IMR-90 (cell line): ENCODE measurements around the gene ABHD6. TPM values are rescaled to one million over a fixed set of nuclear protein-coding genes. Genes with fewer than 3 reads are reported as not detected.

Source experiments
- ATAC-seq: fragments of 200-7000 bp; cut with Tn5 transposase; 2 replicates; pipeline ENCODE4 v1.9.1; 2020; ENCODE audit warnings: low read depth, mild to moderate bottlenecking, moderate library complexity
- BruUV-seq: library from RNA; stranded (reverse); fragments of 400-500 nt; replicated peaks from 2 replicates; lab custom pipeline; 2021; lab: Mats Ljungman, UMichigan
- CTCF ChIA-PET: fragments of 300-600 bp; formaldehyde crosslinking; extraction: SDS; loops from one replicate; lab custom pipeline; 2021; ENCODE audit warnings: antibody characterized with exemption; lab: Yijun Ruan, JAX
- POLR2A ChIA-PET: fragments of 300-600 bp; sonication (Branson Sonifier 250); formaldehyde crosslinking; loops from one replicate; lab custom pipeline; 2022; ENCODE audit warnings: antibody characterized with exemption; ENCODE audit not compliant: unreplicated experiment; lab: Charles Lee
- DNase-seq: peaks from one replicate; pipeline ENCODE4 v3.0.0; 2013
- H2AFZ ChIP-seq: replicated peaks from 2 replicates; pipeline ENCODE3; 2013; ENCODE audit warnings: low read length, mild to moderate bottlenecking; ENCODE audit not compliant: poor library complexity
- H2AK5ac ChIP-seq: 2 replicates; pipeline ENCODE4 v1.6.1; 2013; ENCODE audit warnings: low read depth, low read length, inconsistent platforms
- H2AK9ac ChIP-seq: replicated peaks from 2 replicates; pipeline ENCODE3; 2013; ENCODE audit warnings: mild to moderate bottlenecking, low read depth, low read length, moderate library complexity; ENCODE audit not compliant: poor library complexity
- H2BK120ac ChIP-seq: 2 replicates; pipeline ENCODE4 v1.6.1; 2013; ENCODE audit warnings: low read depth, low read length, inconsistent platforms
- H2BK15ac ChIP-seq: 3 replicates; pipeline ENCODE4 v1.6.1; 2013; ENCODE audit warnings: low read depth, low read length, inconsistent platforms
- H2BK20ac ChIP-seq: 2 replicates; pipeline ENCODE4 v1.6.1; 2013; ENCODE audit warnings: low read depth, mild to moderate bottlenecking, inconsistent platforms, low read length, moderate library complexity
- H2BK5ac ChIP-seq: 2 replicates; pipeline ENCODE4 v1.6.1; 2013; ENCODE audit warnings: mild to moderate bottlenecking, low read depth, low read length, inconsistent platforms; ENCODE audit not compliant: poor library complexity, severe bottlenecking
- H3K14ac ChIP-seq: replicated peaks from 2 replicates; pipeline ENCODE4 v1.6.1; 2013; ENCODE audit warnings: low read depth, low read length, inconsistent platforms
- H3K18ac ChIP-seq: 2 replicates; pipeline ENCODE4 v1.6.1; 2013; ENCODE audit warnings: low read depth, low read length, control low read depth
- H3K23ac ChIP-seq: 2 replicates; pipeline ENCODE4 v1.6.1; 2013; ENCODE audit warnings: low read depth, low read length, inconsistent platforms
- H3K27ac ChIP-seq: 2 replicates; pipeline ENCODE4 v1.5.1; 2013; ENCODE audit warnings: mild to moderate bottlenecking, control low read depth, low read length; ENCODE audit not compliant: insufficient read depth
- H3K27me3 ChIP-seq: 2 replicates; pipeline ENCODE4 v1.6.1; 2013; ENCODE audit warnings: low read length; ENCODE audit not compliant: control insufficient read depth, insufficient read depth
- H3K36me3 ChIP-seq: 2 replicates; pipeline ENCODE4 v1.6.1; 2013; ENCODE audit warnings: low read length, mixed read lengths; ENCODE audit not compliant: control insufficient read depth, insufficient read depth
- H3K4ac ChIP-seq: 2 replicates; pipeline ENCODE4 v1.6.1; 2013; ENCODE audit warnings: low read depth, low read length, inconsistent platforms
- H3K4me1 ChIP-seq: 2 replicates; pipeline ENCODE4 v1.6.1; 2013; ENCODE audit warnings: low read length, mixed read lengths; ENCODE audit not compliant: control insufficient read depth, insufficient read depth
- H3K4me2 ChIP-seq: 2 replicates; pipeline ENCODE4 v1.6.1; 2013; ENCODE audit warnings: low read depth, mild to moderate bottlenecking, control low read depth, low read length, moderate library complexity
- H3K4me3 ChIP-seq: 2 replicates; pipeline ENCODE4 v1.5.1; 2013; ENCODE audit warnings: low read depth, mild to moderate bottlenecking, control low read depth, low read length, moderate library complexity; ENCODE audit not compliant: insufficient read depth
- H3K56ac ChIP-seq: 2 replicates; pipeline ENCODE4 v1.6.1; 2013; ENCODE audit warnings: low read length, inconsistent platforms; ENCODE audit not compliant: insufficient read depth; ENCODE audit errors: extremely low read depth
- H3K79me1 ChIP-seq, 2 experiments: 2 replicates each; pipeline ENCODE4 v1.6.1; 2013; ENCODE audit warnings: low read length in 2 of 2, inconsistent platforms in 1 of 2, low read depth in 1 of 2
- H3K9ac ChIP-seq: 2 replicates; pipeline ENCODE4 v1.6.1; 2013; ENCODE audit warnings: low read depth, low read length, control low read depth
- H3K9me1 ChIP-seq: 2 replicates; pipeline ENCODE4 v1.6.1; 2013; ENCODE audit warnings: low read length, inconsistent platforms; ENCODE audit not compliant: insufficient read depth
- H3K9me3 ChIP-seq: 2 replicates; pipeline ENCODE4 v1.6.1; 2013; ENCODE audit warnings: low read length; ENCODE audit not compliant: control insufficient read depth, insufficient read depth
- H4K20me1 ChIP-seq: 2 replicates; pipeline ENCODE4 v1.6.1; 2013; ENCODE audit warnings: low read length, inconsistent platforms; ENCODE audit not compliant: insufficient read depth
- H4K5ac ChIP-seq: 2 replicates; pipeline ENCODE4 v1.6.1; 2013; ENCODE audit warnings: mild to moderate bottlenecking, low read depth, low read length, control low read depth
- H4K8ac ChIP-seq, 2 experiments: 2 replicates each; pipeline ENCODE4 v1.6.1; 2013; ENCODE audit warnings: low read depth in 2 of 2, low read length in 2 of 2, control low read depth in 1 of 2, inconsistent platforms in 1 of 2
- H4K91ac ChIP-seq: 2 replicates; pipeline ENCODE4 v1.6.1; 2013; ENCODE audit warnings: low read depth, low read length, inconsistent platforms; ENCODE audit not compliant: insufficient read depth
- BHLHE40 ChIP-seq: fragments of 150-350 bp; IDR thresholded peaks from 2 replicates; pipeline ENCODE4 v1.6.1; 2016; ENCODE audit warnings: mild to moderate bottlenecking, low read depth, low read length
- CEBPB ChIP-seq: IDR thresholded peaks from 2 replicates; pipeline ENCODE4 v1.6.1; 2012; ENCODE audit warnings: low read depth, low read length, improper control_type of control experiment
- CHD1 ChIP-seq: IDR thresholded peaks from 2 replicates; pipeline ENCODE4 v1.6.1; 2012; ENCODE audit warnings: low read depth, low read length, improper control_type of control experiment
- FOS ChIP-seq: fragments of 150-350 bp; IDR thresholded peaks from 2 replicates; pipeline ENCODE4 v1.6.1; 2016; ENCODE audit warnings: low read depth, low read length
- MAFK ChIP-seq: IDR thresholded peaks from 2 replicates; pipeline ENCODE4 v1.6.1; 2012; ENCODE audit warnings: low read depth, low read length, improper control_type of control experiment
- MAZ ChIP-seq: IDR thresholded peaks from 2 replicates; pipeline ENCODE4 v1.6.1; 2012; ENCODE audit warnings: low read depth, mild to moderate bottlenecking, low read length, improper control_type of control experiment, moderate library complexity, borderline replicate concordance
- MXI1 ChIP-seq: IDR thresholded peaks from 2 replicates; pipeline ENCODE4 v1.6.1; 2012; ENCODE audit warnings: low read depth, mild to moderate bottlenecking, low read length, moderate library complexity, borderline replicate concordance
- NFE2L2 ChIP-seq: fragments of 150-350 bp; IDR thresholded peaks from 2 replicates; pipeline ENCODE4 v1.6.1; 2016; ENCODE audit warnings: low read depth, mild to moderate bottlenecking, low read length
- RAD21 ChIP-seq: IDR thresholded peaks from 2 replicates; pipeline ENCODE4 v1.6.1; 2012; ENCODE audit warnings: low read length, improper control_type of control experiment
- RCOR1 ChIP-seq: IDR thresholded peaks from 2 replicates; pipeline ENCODE4 v1.6.1; 2012; ENCODE audit warnings: mild to moderate bottlenecking, low read length, improper control_type of control experiment; ENCODE audit not compliant: insufficient replicate concordance
- SMC3 ChIP-seq: fragments of 150-350 bp; IDR thresholded peaks from 2 replicates; pipeline ENCODE4 v1.6.1; 2016; ENCODE audit warnings: low read depth, mild to moderate bottlenecking, antibody characterized with exemption, low read length, moderate library complexity
- WGBS, 2 experiments: methylation state at CpG; one replicate each; pipeline versions ENCODE4 v1.1.5 to v1.1.7; 2013; ENCODE audit warnings: missing lambda C conversion rate in 2 of 2; ENCODE audit not compliant: insufficient read length in 1 of 2; ENCODE audit errors: extremely low coverage in 2 of 2; 5-methylcytosine and 5-hydroxymethylcytosine counted together
- dilution Hi-C: fragments of 300-500 bp; cut with HindIII; formaldehyde crosslinking; loops from one replicate; pipeline ENCODE4 v1.14.3; 2018; ENCODE audit warnings: low sequenced_read_pairs; ENCODE audit not compliant: unreplicated experiment
- in situ Hi-C: fragments of 300-500 bp; cut with MboI; formaldehyde crosslinking; loops from 3 replicates; pipeline ENCODE4 v1.14.3; 2019; ENCODE audit warnings: low sequenced_read_pairs, inconsistent platforms, mixed read lengths
- intact Hi-C: fragments of 100-400 bp; cut with micrococcal nuclease; formaldehyde crosslinking; loops from 2 replicates; pipeline ENCODE4 v1.10.0; 2022
- polyA plus RNA-seq, 3 experiments: library from polyadenylated mRNA; depleted of rRNA; stranded (reverse); fragments of >200 nt; gene quantifications; 2 replicates each; pipeline ENCODE4 v1.2.3, GENCODE V29; 2012; ENCODE audit warnings: low replicate concordance in 1 of 3
- total RNA-seq: library from RNA; depleted of rRNA; stranded (reverse); fragments of >200 nt; gene quantifications from 2 replicates; pipeline ENCODE4 v1.2.3, GENCODE V29; 2012
- TF ChIP-seq, protein P1 (sequence below): fragments of 150-350 bp; IDR thresholded peaks from 2 replicates; pipeline ENCODE4 v1.6.1; 2016; ENCODE audit warnings: low read depth, mild to moderate bottlenecking, low read length, moderate library complexity, borderline replicate concordance
- TF ChIP-seq, protein P2 (sequence below): conservative IDR thresholded peaks from 2 replicates; pipeline ENCODE4 v1.5.1; 2012; ENCODE audit warnings: mild to moderate bottlenecking, low read depth, low read length, improper control_type of control experiment

ABHD6 gene
- total and polyA plus RNA-seq, 2 of the 4 experiments (the other 2 are of a cell fraction) = 5.0 to 5.6 TPM

DNA sequence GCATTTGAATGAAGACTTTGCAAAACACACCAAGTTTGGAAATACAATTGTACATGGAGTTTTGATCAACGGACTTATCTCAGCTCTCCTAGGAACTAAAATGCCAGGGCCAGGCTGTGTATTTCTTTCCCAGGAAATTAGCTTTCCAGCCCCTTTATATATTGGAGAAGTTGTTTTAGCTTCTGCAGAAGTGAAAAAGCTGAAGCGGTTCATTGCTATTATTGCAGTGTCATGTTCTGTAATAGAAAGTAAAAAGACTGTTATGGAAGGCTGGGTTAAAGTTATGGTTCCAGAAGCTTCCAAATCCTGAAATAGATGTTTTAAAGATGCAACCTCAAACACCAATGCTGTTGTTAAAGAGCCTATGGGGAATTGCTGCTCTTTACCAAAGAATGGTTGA lies 80.2 kb downstream of the ABHD6 start:
- no peak overlapping the region for H4K8ac ChIP-seq
- H3K4me2 ChIP-seq = no peak overlapping the region
- H4K20me1 ChIP-seq = peaks cover 3% of the 10 kb centered on the region; the same call in 1 of the 2 replicates
- dilution Hi-C loops = no loop called here
- no peak overlapping the region for H3K23ac ChIP-seq
- H3K4me1 ChIP-seq = no peaks in the 10 kb centered on the region
- peaks cover 9 to 17% of the 10 kb centered on the region in 2 experiments; a peak in 3 of 4 replicates for H3K79me1 ChIP-seq
- H3K4me3 ChIP-seq = no peak overlapping the region
- H2BK20ac ChIP-seq = no peak overlapping the region
- ChIA-PET POLR2A (no interaction called here), CTCF (interaction anchor here (3.2 kb wide), 1 partner anchor 11 kb away, joined by 17 read pairs; the partner anchor contains the start of genes HTD2 and RPP14)
- H2BK120ac ChIP-seq = no peak overlapping the region
- DNase-seq (no peak), ATAC-seq (no peak)
- H3K18ac ChIP-seq = no peak overlapping the region
- no peak overlapping the region for H3K56ac ChIP-seq
- no peak overlapping the region for H3K27ac ChIP-seq
- no peak overlapping the region for H2AK5ac ChIP-seq
- intact Hi-C loops = no loop called here
- H4K5ac ChIP-seq = no peak overlapping the region
- no peaks in the 10 kb centered on the region for H3K9me1 ChIP-seq
- H2AFZ ChIP-seq = no peak overlapping the region
- TF ChIP-seq SMC3 = no peak
- TF ChIP-seq NFE2L2 = no peak
- no peak for TF ChIP-seq CHD1
- no peak for TF ChIP-seq RCOR1
- TF ChIP-seq, protein P1, sequence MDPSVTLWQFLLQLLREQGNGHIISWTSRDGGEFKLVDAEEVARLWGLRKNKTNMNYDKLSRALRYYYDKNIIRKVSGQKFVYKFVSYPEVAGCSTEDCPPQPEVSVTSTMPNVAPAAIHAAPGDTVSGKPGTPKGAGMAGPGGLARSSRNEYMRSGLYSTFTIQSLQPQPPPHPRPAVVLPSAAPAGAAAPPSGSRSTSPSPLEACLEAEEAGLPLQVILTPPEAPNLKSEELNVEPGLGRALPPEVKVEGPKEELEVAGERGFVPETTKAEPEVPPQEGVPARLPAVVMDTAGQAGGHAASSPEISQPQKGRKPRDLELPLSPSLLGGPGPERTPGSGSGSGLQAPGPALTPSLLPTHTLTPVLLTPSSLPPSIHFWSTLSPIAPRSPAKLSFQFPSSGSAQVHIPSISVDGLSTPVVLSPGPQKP = no peak
- no peak for TF ChIP-seq MXI1
- no peak for TF ChIP-seq CEBPB
- TF ChIP-seq FOS = no peak
- TF ChIP-seq BHLHE40 = no peak
- TF ChIP-seq, protein P2, sequence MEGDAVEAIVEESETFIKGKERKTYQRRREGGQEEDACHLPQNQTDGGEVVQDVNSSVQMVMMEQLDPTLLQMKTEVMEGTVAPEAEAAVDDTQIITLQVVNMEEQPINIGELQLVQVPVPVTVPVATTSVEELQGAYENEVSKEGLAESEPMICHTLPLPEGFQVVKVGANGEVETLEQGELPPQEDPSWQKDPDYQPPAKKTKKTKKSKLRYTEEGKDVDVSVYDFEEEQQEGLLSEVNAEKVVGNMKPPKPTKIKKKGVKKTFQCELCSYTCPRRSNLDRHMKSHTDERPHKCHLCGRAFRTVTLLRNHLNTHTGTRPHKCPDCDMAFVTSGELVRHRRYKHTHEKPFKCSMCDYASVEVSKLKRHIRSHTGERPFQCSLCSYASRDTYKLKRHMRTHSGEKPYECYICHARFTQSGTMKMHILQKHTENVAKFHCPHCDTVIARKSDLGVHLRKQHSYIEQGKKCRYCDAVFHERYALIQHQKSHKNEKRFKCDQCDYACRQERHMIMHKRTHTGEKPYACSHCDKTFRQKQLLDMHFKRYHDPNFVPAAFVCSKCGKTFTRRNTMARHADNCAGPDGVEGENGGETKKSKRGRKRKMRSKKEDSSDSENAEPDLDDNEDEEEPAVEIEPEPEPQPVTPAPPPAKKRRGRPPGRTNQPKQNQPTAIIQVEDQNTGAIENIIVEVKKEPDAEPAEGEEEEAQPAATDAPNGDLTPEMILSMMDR = no peak
- TF ChIP-seq MAZ = no peak
- no peak for TF ChIP-seq RAD21
- TF ChIP-seq MAFK = no peak
- peaks cover 34% of the 10 kb centered on the region for H3K36me3 ChIP-seq
- no peaks in the 10 kb centered on the region for H3K9me3 ChIP-seq
- no peak overlapping the region for H2AK9ac ChIP-seq
- no peak overlapping the region for H4K91ac ChIP-seq
- BruUV-seq = TSS peak; percentile 42
- H3K4ac ChIP-seq = no peak overlapping the region
- no peaks in the 10 kb centered on the region for H3K27me3 ChIP-seq
- H2BK15ac ChIP-seq = no peak overlapping the region
- H3K14ac ChIP-seq = no peak overlapping the region
- in situ Hi-C loops = no loop called here
- no peak overlapping the region for H3K9ac ChIP-seq
- H2BK5ac ChIP-seq = no peak overlapping the region
- WGBS, 2 experiments = no CpG with 5 or more reads among the region's 2 CpGs
